Upper lobe of right lung (tissue), 1 donor: Measurements from ENCODE around the gene IFT57. TPM values are rescaled to one million over a fixed set of nuclear protein-coding genes. Genes with fewer than 3 reads are reported as not detected.

ENCODE experiments used
- ATAC-seq: fragments of 200-7000 bp; cut with Tn5 transposase; one replicate; pipeline ENCODE4 v1.9.1; 2020; ENCODE audit warnings: mild to moderate bottlenecking, moderate library complexity
- DNase-seq: peaks from one replicate; pipeline ENCODE4 v3.0.0-alpha.2; 2020
- H3K27ac ChIP-seq: fragments of 200-600 bp; one replicate; pipeline ENCODE4 v1.8.0; 2022
- H3K27me3 ChIP-seq: fragments of 200-600 bp; one replicate; pipeline ENCODE4 v1.8.0; 2022; ENCODE audit warnings: mild to moderate bottlenecking
- H3K36me3 ChIP-seq: fragments of 200-600 bp; one replicate; pipeline ENCODE4 v1.8.0; 2022
- H3K4me1 ChIP-seq: fragments of 200-600 bp; one replicate; pipeline ENCODE4 v1.8.0; 2022
- H3K4me3 ChIP-seq: fragments of 200-600 bp; one replicate; pipeline ENCODE4 v1.8.0; 2022; ENCODE audit warnings: mild to moderate bottlenecking
- H3K9me3 ChIP-seq: fragments of 200-600 bp; one replicate; pipeline ENCODE4 v1.8.0; 2022
- CTCF ChIP-seq: fragments of 200-600 bp; IDR thresholded peaks from one replicate; pipeline ENCODE4 v1.8.0; 2022; ENCODE audit warnings: antibody characterized with exemption
- intact Hi-C: fragments of 100-400 bp; cut with DNase I; formaldehyde crosslinking; loops from one replicate; pipeline ENCODE4 v1.11.0; 2022
- total RNA-seq: library from RNA; stranded (reverse); fragmentation: NEBNext Ultra II Directional; extraction: Animal tissue kit (Norgen Biotek cat#: 25700); gene quantifications from one replicate; pipeline ENCODE4 v1.2.1, GENCODE V29; 2021
- donor health status: DM: no; HTN: yes; CAD: no; lungs with severe emphysema.

The IFT57 gene
- total RNA-seq, 1 donor from 2014 or later: 135 TPM

- no peaks in the 10 kb centered on the region for H3K27me3 ChIP-seq
- intact Hi-C loops: no loop called here
- H3K4me1 ChIP-seq: no peaks in the 10 kb centered on the region
- DNase-seq: no peak
- TF ChIP-seq CTCF: no peak
- no peak for ATAC-seq
- no peaks in the 10 kb centered on the region for H3K9me3 ChIP-seq
- H3K36me3 ChIP-seq: no peaks in the 10 kb centered on the region
- H3K4me3 ChIP-seq: no peak overlapping the region
- no peak overlapping the region for H3K27ac ChIP-seq
Measured at GRCh38 chr3:108152274-108152673, 70.0 kb downstream of the IFT57 start.

- Histone ChIP-seq H3K4me3 (no peak overlapping the region), H3K4me1 (no peaks in the 10 kb centered on the region)
- intact Hi-C loops: no loop called here
Measured at GRCh38 chr3:108150200-108150599, 72.0 kb downstream of the IFT57 start.

GRCh38 chr3:108146139-108146538, 76.1 kb downstream of the IFT57 start:
- ATAC-seq: no peak
- Histone ChIP-seq H3K4me3 (no peak overlapping the region), H3K27ac (no peak overlapping the region), H3K36me3 (no peaks in the 10 kb centered on the region), H3K9me3 (no peaks in the 10 kb centered on the region), H3K27me3 (no peaks in the 10 kb centered on the region), H3K4me1 (no peaks in the 10 kb centered on the region)
- intact Hi-C loops: no loop called here
- TF ChIP-seq CTCF: no peak
- DNase-seq: no peak

More at GRCh38 chr3:108150200-108150599, 72.0 kb downstream of the IFT57 start:
- H3K27ac ChIP-seq: no peak overlapping the region
- TF ChIP-seq CTCF: no peak
- ATAC-seq (no peak), DNase-seq (no peak)
- no peaks in the 10 kb centered on the region for H3K36me3 ChIP-seq
- H3K9me3 ChIP-seq: no peaks in the 10 kb centered on the region
- H3K27me3 ChIP-seq: no peaks in the 10 kb centered on the region

GRCh38 chr3:108145578-108145977, 76.6 kb downstream of the IFT57 start:
- ATAC-seq: no peak
- TF ChIP-seq CTCF: no peak
- intact Hi-C loops: no loop called here
- no peaks in the 10 kb centered on the region for H3K36me3 ChIP-seq
- H3K4me3 ChIP-seq: no peak overlapping the region
- H3K4me1 ChIP-seq: no peaks in the 10 kb centered on the region
- no peaks in the 10 kb centered on the region for H3K27me3 ChIP-seq
- no peaks in the 10 kb centered on the region for H3K9me3 ChIP-seq
- DNase-seq: no peak
- no peak overlapping the region for H3K27ac ChIP-seq

GRCh38 chr3:108137460-108137814, 84.8 kb downstream of the IFT57 start:
- TF ChIP-seq CTCF: no peak
- H3K36me3 ChIP-seq: no peaks in the 10 kb centered on the region
- no peak for ATAC-seq
- no peaks in the 10 kb centered on the region for H3K27me3 ChIP-seq
- no peaks in the 10 kb centered on the region for H3K9me3 ChIP-seq
- no peak overlapping the region for H3K4me3 ChIP-seq
- DNase-seq: no peak
- intact Hi-C loops: no loop called here
- peak overlapping the region; percentile 83 for H3K27ac ChIP-seq
- H3K4me1 ChIP-seq: peaks cover 26% of the 10 kb centered on the region
